AG09309 (cell line): Measurements from ENCODE around the gene CDHR2.

Experiments used
- DNase-seq: peaks from one replicate; pipeline ENCODE4 v3.0.0-alpha.2; 2010; ENCODE audit warnings: low read depth
- H3K4me3 ChIP-seq: 2 replicates; pipeline ENCODE4 v1.5.1; 2011; ENCODE audit warnings: mild to moderate bottlenecking, low read depth, low read length, moderate library complexity; ENCODE audit not compliant: control insufficient read depth
- CTCF ChIP-seq: IDR thresholded peaks from 2 replicates; pipeline ENCODE4 v1.5.1; 2011; ENCODE audit warnings: mild to moderate bottlenecking, low read depth, low read length, inconsistent platforms; ENCODE audit not compliant: insufficient read depth, control insufficient read depth; ENCODE audit errors: missing control alignments

The CDHR2 gene

GRCh38 chr5:176532795-176533194 is 16.3 kb upstream of the CDHR2 start:
- no peak overlapping the region for H3K4me3 ChIP-seq

GRCh38 chr5:176533390-176533789 is 15.8 kb upstream of the CDHR2 start:
- H3K4me3 ChIP-seq = no peak overlapping the region
- no peak for DNase-seq
- no peak for TF ChIP-seq CTCF

More at GRCh38 chr5:176532795-176533194, 16.3 kb upstream of the CDHR2 start:
- TF ChIP-seq CTCF = no peak
- no peak for DNase-seq

GRCh38 chr5:176533894-176534611 is 15.1 kb upstream of the CDHR2 start:
- TF ChIP-seq CTCF = no peak
- no peak overlapping the region for H3K4me3 ChIP-seq
- DNase-seq = no peak

GRCh38 chr5:176534640-176535039 is 14.5 kb upstream of the CDHR2 start:
- no peak for TF ChIP-seq CTCF
- DNase-seq = no peak
- no peak overlapping the region for H3K4me3 ChIP-seq

GRCh38 chr5:176535101-176535663 is 14.0 kb upstream of the CDHR2 start:
- peak overlapping the region; percentile 98 for H3K4me3 ChIP-seq
- no peak for TF ChIP-seq CTCF
- no peak for DNase-seq

- TF ChIP-seq CTCF = no peak
- no peak for DNase-seq
- peak overlapping the region; percentile 98 for H3K4me3 ChIP-seq
Measured at GRCh38 chr5:176535664-176536131, 13.4 kb upstream of the CDHR2 start.
